IPS-11a (cell line): Measurements from ENCODE around the gene TTC22.

Source experiments
- H3K4me3 ChIP-seq: one replicate; pipeline ENCODE4 v1.5.1; 2013; ENCODE audit warnings: low read depth, low read length, control low read depth

TTC22 gene

DNA sequence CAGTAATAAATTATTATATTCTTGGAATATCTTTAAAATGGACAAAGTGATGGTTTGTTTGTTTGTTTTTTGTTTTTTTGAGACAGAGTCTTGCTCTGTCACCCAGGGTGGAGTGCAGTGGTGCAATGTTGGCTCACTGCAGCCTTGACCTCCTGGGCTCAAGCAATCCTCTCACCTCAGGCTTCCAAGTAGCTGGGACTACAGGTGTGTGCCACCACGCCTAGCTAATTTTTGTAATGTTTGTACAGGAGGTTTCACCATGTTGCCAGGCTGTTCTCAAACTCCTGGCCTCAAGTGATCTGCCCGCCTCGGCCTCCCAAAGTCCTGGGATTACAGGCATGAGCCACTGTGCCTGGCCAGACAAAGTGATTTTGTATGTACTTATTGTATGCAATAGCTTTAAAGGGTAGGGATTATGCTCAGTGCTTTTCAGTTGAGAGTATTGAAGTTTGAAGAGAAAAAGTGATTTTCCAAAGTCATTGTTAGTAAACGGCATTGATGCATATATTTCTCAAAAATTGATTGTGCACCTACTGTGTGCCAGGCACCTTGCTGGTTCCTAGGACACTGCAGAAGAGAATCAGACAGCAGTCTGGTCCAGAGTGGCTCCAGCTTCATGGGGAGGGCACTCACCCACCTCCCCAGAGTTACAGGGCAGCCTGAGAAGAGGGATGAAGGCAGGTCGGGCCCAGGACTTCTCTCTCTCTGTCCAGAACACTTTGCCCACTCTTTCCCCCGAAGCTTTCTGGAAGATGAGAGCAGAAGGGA, 34.2 kb upstream of the TTC22 start:
- H3K4me3 ChIP-seq = no peak overlapping the region

DNA sequence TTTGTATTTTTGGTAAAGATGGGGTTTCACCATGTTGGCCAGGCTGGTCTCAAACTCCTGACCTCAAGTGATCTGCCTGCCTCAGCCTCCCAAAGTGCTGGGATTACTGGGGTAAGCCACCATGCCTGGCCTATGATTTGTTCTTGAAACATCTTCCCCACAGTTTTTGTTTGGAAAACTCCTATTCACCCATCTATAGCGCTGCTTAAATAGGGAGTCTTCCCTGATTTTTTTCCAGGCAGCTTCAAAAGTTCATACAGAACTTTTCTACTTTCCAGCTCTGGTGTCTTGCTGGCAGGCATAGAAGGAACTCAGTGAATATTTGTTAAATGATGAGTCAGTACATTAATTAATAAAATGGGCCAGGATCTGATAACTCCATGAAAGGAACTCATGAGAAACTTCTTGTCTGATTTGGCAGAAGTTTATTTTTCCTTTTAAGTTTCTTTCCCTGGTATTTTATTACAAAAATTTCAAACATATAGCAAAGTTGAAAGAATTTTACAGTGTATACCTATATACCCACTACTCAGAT, 33.0 kb upstream of the TTC22 start:
- H3K4me3 ChIP-seq = no peak overlapping the region

DNA sequence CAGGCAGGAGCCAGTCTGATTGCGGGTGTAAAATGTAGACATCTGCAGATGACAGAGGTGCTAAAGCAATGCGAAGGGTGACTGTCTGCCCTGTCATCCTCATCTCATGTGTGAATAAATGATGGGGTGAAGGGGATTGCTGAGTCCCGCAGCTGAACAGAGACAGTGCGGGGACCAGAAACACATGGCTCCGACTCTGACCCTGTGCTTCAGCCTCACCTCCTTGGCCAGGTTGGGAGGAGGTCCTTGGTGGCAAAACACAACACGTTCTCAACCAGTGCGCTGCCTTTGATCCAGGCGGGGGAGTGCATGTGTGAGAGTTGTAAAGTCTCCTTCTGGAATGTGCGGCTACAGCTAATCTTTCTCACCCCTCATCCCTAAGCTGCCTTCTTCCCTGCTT, 32.0 kb upstream of the TTC22 start:
- H3K4me3 ChIP-seq = no peak overlapping the region

DNA sequence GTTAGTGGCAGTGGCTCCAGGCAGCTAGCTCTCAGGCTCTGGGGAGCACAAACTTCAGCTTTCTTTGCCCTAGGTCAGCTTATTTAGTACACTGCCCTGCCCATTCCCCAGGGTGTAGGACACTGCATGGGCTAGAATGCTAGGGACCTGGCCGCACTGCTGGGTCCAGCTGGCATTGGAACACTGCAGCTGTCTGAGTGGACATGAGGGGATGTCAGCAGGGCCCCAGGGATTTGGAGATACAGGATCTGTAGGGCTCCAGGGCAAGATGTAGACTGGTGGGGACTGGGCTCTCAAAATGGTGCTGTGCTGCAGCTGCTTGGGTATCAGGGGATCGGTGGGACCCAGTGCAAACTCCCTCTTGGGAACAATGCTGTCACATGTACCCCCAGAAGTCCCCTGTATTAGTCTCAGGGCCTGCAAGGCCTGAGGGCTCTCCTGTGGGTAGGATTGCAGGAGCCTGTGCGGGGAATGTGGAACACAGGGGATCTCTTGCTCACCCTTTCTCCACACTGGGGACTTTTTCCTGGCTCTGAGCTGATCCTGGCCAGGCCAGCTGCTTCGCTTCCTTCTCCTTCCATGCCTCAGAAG, 25.2 kb upstream of the TTC22 start:
- no peak overlapping the region for H3K4me3 ChIP-seq

DNA sequence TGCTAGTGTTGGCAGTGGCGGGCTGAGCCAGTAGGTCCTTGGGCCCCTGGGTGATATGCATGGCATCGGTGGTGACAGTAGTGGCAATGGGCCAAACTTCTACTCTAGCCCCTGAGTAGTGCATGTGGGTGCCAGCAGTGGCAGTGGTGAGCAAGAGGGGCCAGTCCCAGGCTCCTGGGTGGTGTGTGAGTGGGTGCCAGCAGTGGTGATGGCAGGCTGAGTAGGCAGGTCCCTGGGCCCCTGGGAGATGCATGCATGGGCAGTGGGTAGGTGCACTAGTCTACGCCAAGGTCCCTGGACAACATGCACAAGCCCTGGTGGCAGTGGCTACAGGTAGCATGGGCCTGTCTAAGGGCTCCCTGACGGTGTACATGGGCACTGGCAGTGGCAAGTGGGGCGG, 24.6 kb upstream of the TTC22 start:
- H3K4me3 ChIP-seq = no peak overlapping the region

DNA sequence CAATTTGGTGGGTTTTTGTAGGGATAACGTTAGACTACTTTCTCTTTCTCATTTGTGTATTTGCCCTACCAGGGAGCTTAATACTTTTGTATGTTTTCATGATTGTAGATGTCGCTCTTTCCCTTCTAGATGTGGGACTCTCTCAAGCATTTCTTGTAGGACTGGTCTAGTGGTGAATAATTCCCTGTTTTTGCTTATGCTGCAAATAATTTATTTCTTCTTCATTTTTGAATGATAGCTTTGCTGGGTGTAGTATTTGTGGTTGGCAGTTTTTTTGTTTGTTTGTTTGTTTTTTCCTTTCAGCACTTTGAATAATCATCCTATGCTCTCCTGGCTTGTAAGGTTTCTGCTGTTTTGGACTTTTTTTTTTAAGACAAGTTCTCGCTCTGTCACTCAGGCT, 22.5 kb upstream of the TTC22 start:
- H3K4me3 ChIP-seq = no peak overlapping the region

DNA sequence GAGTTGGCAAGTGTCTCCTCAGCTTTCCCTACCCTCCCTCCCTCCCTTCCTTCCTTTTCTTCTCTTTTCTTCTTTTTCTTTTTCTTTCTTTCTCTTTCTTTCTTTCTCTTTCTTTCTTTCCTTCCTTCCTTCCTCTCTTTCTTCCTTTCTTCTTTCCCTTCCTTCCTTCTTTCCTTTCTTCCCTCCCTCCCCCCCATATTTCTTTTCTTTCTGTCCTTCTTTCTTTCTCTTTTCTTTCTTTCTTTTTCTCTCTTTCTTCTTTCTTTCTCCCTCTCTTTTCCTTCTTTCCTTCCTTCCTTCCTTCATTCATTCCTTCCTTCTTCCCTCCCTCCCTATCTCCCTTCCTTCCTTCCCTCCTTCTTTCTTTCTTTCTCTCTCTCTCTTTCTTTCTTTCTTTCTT, 18.6 kb upstream of the TTC22 start:
- H3K4me3 ChIP-seq = no peak overlapping the region

DNA sequence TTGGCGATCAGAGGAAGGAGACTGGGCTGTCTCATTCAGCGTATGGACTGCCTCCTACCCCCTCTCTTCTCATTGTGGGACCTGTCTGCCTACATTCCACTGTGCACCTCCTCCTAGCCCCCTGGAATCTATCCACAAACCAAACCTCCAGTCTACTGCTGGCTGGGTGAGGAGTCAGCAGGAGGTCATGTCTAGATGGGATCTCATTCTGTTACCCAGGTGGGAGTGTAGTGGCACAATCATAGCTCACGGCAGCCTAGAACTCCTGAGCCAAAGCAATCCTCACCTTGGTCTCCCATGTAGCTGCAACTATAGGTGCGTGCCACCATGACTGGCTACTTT, 18.0 kb upstream of the TTC22 start:
- no peak overlapping the region for H3K4me3 ChIP-seq

DNA sequence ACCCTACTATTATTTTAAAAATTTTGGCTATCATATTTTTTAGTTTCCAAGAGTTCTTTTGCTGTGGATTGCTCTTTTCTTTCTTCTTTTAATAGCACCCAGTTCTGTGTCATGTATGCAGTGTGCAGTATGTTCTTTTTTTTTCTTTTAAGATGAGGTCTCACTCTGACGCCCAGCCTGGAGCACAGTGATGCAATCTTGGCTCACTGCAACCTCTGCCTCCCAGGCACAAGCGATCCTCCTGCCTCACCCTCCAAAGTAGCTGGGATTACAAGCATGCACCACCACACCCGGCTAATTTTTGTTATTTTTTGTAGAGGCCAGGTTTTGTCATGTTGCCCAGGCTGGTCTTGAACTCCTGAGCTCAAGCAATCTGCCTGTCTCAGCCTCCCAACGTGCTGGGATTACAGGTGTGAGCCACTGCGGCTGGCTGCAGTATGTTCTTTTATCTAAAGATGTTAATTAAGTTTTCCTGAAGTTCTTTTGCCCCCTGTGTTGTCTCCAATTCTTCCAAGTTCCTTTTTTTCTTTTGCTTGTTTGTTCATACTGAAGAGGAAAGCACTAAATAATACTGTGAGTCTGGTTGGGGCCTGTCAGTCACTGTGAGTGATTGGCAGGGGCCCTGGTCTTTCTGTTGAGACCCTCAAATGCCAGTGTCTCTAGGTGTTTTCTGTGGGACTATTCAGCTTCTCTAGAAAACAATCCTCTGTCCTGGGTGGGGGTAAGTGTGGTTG, 17.5 kb upstream of the TTC22 start:
- H3K4me3 ChIP-seq = no peak overlapping the region

DNA sequence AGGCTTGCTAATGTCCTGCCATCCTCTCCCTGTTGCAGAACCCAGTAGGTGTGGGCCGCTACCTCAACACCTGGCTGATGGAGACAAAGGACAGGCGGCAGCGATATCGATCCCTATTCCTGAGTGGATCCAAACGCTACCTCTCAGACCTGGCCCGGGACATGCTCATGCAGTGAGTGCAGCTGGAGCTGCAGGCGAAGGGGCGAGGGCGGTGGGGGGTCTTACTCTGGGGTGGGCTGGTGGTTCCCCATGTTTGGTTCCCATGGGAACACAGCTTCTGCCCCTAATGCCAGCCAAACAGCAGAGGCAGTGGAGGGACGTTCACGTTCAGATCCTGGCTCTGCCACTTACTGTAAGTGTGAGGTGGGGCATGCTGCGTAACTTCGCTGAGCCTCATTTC, 15.8 kb upstream of the TTC22 start:
- no peak overlapping the region for H3K4me3 ChIP-seq

DNA sequence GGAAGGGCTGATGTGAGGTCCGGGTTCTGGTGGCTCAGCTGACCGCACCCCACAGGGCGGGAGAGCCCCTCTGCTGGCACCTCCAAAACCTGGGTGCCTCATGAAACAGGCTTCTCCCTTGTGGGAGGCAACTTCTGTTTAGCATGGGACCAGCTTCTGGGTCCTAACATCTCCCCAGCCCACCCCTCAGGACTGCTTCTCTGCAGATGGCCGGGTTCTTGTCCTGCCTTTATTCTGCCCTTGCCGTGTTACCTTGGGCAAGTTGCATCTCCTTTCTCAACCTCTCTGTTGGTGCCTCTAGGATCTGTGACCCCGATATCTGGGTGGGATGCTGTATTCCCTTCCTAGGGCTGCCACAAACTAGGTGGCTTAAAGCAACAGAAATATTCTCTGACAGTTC, 15.0 kb upstream of the TTC22 start:
- H3K4me3 ChIP-seq = no peak overlapping the region

DNA sequence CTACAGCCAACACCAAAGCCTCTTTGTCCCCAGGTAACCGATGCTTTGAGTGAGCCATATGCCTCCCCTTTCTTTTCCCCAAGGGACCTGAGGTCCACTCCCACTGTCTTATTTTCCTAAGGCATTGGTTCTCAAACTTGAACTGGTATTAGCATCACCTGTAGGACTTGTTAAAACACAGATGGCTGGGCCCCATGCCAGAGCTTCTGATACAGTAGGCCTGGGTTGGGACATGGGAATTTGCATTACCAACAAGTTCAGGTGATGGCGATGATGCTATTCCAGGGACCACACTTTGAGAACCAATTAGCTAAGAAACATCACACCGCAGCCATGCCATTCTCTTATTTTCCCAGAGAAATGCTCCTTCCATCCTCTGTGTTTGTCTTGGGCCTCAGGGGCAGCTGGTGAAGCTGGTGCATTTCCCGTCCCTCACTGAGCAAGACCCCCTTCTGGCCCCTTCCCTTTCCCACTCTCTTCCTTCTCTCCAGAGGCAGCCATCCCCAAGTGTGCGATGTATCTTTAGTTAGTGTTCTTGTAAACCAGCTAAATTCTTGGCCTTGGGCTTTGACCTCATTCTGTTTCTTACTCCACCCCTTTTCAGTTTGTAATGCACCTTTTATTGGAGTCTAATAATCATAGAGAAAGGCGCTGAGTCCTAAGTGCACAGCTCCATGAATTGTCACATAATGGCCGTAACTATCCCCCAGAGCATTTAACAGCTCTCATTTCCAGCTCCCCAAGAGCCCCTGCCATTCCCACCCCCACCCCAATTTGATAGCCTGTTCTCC, 14.2 kb upstream of the TTC22 start:
- H3K4me3 ChIP-seq = no peak overlapping the region

DNA sequence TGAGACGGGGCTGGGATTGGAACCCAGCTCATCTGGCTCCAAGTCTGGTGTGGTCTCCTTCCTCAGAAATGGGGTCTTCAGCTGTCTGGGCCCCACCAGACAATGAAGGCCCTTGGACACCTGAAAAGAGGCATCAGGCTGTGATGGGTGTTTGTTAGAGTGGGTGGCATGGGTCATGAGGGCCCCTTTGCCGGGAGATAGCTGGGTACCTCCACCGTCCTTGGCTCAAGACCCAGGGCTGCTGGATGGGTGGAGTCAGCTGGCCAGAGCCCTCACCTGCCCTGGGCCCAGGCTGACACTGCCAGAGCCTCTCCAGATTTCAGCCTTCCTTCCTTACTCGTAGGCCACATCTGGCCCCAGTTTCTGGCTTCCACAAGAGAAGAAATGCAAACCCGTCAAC, 13.4 kb upstream of the TTC22 start:
- H3K4me3 ChIP-seq = no peak overlapping the region

DNA sequence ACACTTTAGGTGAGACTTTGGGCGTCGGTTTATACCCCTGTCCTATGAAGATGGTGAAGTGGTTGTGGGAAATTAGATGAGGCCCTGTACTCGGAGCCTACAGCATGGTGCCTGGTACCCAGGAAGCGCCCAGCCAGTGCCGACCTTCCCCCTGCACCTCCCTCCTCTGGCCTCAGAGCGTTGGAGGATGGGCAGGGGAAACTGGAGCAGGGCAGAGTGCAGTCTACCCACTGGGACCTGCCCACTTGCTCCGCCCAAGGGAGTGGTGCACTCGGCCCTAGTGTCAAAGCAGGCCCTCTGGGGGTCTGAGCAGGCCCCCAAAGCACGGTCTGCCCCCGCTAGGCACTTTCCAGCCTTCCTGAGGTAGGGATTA, 13.0 kb upstream of the TTC22 start:
- H3K4me3 ChIP-seq = no peak overlapping the region

DNA sequence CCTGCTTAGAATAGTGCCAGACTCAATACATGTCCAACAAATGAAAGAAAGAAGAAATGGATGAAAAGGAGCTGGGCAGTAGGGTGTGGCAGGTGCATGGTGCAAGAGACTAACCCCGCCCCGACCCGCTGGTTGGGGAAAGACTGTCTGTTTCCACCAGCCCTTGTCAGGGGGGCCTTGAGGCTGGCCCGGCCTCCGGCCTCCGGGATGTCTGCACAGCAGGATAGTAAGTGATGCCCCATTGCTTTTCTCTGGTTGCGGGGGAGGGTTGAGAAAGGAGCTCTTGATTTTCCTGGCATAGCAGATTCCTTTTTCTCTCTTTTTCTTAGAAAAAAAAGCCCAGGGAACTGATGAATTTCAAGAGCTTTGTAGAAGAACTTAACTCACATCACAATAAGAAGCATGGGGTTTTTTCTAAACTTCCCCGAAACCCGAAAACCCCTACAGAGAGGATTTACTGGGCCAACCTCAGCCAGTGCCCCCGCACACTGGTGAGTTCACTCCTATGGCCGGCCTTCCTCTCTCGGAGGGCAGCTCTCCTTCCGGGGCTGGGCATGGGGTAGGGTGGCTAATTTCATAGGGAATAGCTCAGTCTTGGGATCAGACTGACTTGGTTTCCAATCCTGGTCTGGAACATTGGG, 12.5 kb upstream of the TTC22 start:
- H3K4me3 ChIP-seq = no peak overlapping the region

DNA sequence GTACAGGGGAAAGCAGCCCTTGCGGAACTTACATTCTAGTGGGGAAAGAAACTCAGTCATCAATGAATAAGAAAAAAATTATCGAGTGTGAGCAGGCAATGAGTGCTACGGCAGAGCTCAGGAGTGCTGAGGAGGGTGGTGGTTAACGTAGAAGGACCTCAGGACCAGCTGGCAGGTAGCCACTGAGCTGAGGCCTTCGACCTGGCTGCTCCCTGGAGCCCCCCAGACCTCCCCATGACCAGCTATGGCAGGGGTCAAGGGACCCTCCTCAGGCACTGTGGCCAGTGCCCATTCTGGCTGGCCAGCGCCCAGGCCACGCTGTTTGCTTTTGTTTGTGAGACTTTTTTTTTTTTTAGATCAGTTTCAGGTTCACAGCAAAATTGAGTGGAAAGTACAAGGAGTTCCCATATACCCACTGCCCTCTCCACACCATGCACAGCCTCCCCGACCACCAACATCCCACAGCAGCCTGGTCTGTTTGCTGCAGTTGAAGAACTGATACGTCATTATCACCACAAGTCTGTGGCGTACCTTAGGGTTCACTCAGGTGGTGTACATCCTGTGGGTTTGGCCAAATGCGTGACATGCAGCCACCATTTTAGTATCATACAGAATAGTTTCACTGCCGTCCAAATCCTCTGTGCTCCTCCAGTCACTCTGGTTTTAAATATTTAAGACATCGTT, 11.8 kb upstream of the TTC22 start:
- no peak overlapping the region for H3K4me3 ChIP-seq

DNA sequence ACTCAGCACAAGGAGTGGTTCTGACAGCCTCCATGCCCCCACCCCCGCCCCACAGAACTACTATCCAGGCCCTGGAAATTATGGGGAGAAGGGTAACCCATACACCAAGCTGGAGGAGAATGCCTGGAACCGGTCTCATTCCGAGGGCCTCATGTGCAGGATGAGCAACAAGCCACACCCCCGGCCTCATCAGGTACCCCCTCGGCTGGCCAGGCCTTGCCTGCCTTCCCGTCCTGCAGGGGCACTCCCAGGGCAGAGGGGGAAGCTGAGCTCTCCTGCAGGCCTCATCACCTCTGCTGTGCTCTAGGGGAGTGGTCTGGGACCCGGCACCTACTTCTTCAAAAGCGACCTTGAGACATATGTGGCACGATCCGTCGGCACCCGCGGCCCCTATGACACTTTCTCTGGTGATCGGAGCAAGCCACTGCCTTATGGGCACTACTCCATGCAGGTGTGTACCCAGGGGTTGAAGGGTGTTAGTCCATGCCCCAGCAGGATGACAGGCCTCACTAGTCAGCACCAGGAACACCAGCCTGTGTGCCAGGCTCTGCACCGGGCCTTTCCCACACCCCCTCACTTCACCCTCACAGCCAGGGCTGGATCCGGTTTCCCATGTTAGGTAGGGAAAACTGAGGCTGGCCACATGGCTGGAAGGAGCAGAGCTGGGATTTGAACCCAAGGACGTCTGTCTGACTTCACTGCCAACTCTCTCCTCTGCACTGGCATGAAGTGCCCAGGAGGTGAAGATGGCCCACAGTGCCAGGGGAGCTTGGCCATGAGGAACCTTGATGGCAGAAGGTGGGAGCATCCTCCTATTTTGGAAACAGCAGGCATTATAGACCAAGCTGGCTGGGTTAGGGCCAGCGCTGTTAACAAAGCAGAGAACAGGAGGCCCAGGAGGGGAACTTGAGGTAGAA, 10.9 kb upstream of the TTC22 start:
- H3K4me3 ChIP-seq = no peak overlapping the region

DNA sequence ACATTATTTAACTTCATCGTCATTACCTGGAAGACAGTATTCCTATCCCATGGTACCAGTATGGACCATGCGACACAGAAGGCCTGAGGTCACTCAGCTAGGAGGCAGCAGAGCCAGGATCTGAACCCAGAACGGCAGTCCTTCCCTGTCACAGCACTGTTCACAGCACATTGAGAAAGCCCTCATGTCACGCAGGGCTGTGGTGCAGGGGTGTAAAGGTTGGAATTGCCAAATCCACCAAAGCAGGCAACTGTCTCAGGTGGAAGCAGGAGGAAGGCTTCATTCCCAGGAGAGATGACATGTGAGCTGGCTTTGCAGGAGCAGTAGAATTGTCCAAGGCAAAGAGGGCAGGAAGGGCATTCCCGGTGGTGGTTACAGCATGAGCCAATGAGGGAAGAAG, 9.9 kb upstream of the TTC22 start:
- H3K4me3 ChIP-seq = no peak overlapping the region
